ENCODE data around the gene COL4A2. TPM values are rescaled to one million over a fixed set of nuclear protein-coding genes. Genes with fewer than 3 reads are reported as not detected.

Gene COL4A2
- total RNA-seq, 1 donor from 2014 or later, result 1,414 TPM

DNA sequence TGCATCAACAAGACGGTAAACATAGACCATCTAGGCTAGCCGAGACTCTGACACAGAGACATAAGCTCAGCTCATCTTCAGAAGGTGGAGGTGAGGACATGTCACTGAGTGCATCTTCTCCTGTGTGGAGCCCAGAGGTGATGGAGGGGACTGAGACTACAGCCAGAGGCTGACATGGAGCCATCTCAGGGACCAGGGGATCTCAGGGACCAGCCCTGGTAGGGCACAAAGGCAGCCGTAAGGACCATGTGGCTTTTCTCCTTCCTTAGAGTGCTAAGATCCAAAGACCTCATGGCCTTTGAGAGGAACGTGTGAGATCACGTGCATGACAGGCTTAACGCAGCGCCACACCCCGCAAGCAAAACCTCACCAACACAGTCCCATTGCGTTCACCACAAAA, 127.5 kb downstream of the COL4A2 start:
- TF ChIP-seq EZH2 (IDR thresholded peaks at IDR 0.05; ENCODE audit: insufficient read depth, low read length), result no peak
- TF ChIP-seq CTCF (IDR thresholded peaks at IDR 0.05; ENCODE audit: insufficient read depth, low read depth, low read length), result no peak
- Histone ChIP-seq H3K79me2 (ENCODE audit: insufficient read depth, low read length) (no peaks in the 10 kb centered on the region), H3K27me3 (ENCODE audit: insufficient read depth, low read length) (no peaks in the 10 kb centered on the region), H3K27ac (ENCODE audit: low read depth, low read length) (no peak overlapping the region), H3K4me3 (ENCODE audit: insufficient read depth, low read depth, low read length) (no peak overlapping the region), H3K4me1 (ENCODE audit: insufficient read depth, low read length) (peaks cover 18% of the 10 kb centered on the region), H3K36me3 (ENCODE audit: insufficient read depth, low read length) (peaks cover 80% of the 10 kb centered on the region), H4K20me1 (ENCODE audit: insufficient read depth, low read length) (peaks cover 22% of the 10 kb centered on the region), H3K9me3 (ENCODE audit: insufficient read depth, low read depth, low read length) (no peaks in the 10 kb centered on the region), H2AFZ (ENCODE audit: low read depth, low read length) (no peak overlapping the region), H3K4me2 (ENCODE audit: low read length) (no peak overlapping the region), H3K9ac (ENCODE audit: low read length) (no peak overlapping the region)
- DNase-seq (ENCODE audit: low read depth) (no peak), FAIRE-seq (no peak)
- Mint-ChIP-seq H3K4me3 (ENCODE audit: unreplicated experiment) (no peak overlapping the region), H3K36me3 (ENCODE audit: low read depth, unreplicated experiment) (peaks cover 55% of the 10 kb centered on the region), H3K27ac (ENCODE audit: unreplicated experiment) (no peak overlapping the region), H3K9me3 (ENCODE audit: unreplicated experiment) (no peaks in the 10 kb centered on the region), H3K4me1 (ENCODE audit: low read depth, unreplicated experiment) (no peaks in the 10 kb centered on the region), H3K27me3 (ENCODE audit: low read depth, unreplicated experiment) (no peaks in the 10 kb centered on the region)

DNA sequence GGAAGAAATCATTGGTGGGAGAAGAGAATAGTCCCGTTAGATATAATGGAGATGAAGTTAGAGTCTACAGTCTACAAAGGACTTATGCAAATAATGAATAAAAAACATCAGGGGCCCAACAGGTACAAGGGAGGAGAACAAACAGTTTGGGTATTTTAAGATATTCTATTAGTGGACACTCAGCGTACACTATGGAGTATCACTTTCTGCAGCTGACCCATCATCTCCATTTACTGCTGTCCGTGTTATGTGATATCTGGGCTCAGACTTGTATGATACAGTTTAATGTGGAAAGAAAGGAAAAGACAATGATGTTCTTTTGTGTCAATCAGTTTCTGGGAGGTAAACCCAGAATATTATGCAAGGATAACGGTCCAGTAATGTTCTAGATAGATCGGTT, 128.2 kb downstream of the COL4A2 start:
- Mint-ChIP-seq H3K36me3 (ENCODE audit: low read depth, unreplicated experiment) (peaks cover 58% of the 10 kb centered on the region), H3K27ac (ENCODE audit: unreplicated experiment) (no peak overlapping the region), H3K4me3 (ENCODE audit: unreplicated experiment) (no peak overlapping the region), H3K27me3 (ENCODE audit: low read depth, unreplicated experiment) (no peaks in the 10 kb centered on the region), H3K9me3 (ENCODE audit: unreplicated experiment) (no peaks in the 10 kb centered on the region), H3K4me1 (ENCODE audit: low read depth, unreplicated experiment) (peaks cover 2% of the 10 kb centered on the region)
- DNase-seq (ENCODE audit: low read depth) (no peak), FAIRE-seq (peak; percentile 64)
- no peak overlapping the region for H3K9ac ChIP-seq (ENCODE audit: low read length)
- peaks cover 81% of the 10 kb centered on the region for H3K36me3 ChIP-seq (ENCODE audit: insufficient read depth, low read length)
- no peaks in the 10 kb centered on the region for H3K9me3 ChIP-seq (ENCODE audit: insufficient read depth, low read depth, low read length)
- no peak for TF ChIP-seq CTCF (IDR thresholded peaks at IDR 0.05; ENCODE audit: insufficient read depth, low read depth, low read length)
- no peak for TF ChIP-seq EZH2 (IDR thresholded peaks at IDR 0.05; ENCODE audit: insufficient read depth, low read length)
- peaks cover 22% of the 10 kb centered on the region for H4K20me1 ChIP-seq (ENCODE audit: insufficient read depth, low read length)
- no peak overlapping the region for H3K4me2 ChIP-seq (ENCODE audit: low read length)
- no peak overlapping the region for H2AFZ ChIP-seq (ENCODE audit: low read depth, low read length)
- no peaks in the 10 kb centered on the region for H3K27me3 ChIP-seq (ENCODE audit: insufficient read depth, low read length)
- no peaks in the 10 kb centered on the region for H3K79me2 ChIP-seq (ENCODE audit: insufficient read depth, low read length)
- peaks cover 18% of the 10 kb centered on the region for H3K4me1 ChIP-seq (ENCODE audit: insufficient read depth, low read length)
- H3K4me3 ChIP-seq (ENCODE audit: insufficient read depth, low read depth, low read length), result no peak overlapping the region
- no peak overlapping the region for H3K27ac ChIP-seq (ENCODE audit: low read depth, low read length)

- H3K36me3 Mint-ChIP-seq (ENCODE audit: low read depth, unreplicated experiment), result peaks cover 57% of the 10 kb centered on the region
- H3K4me3 Mint-ChIP-seq (ENCODE audit: unreplicated experiment), result no peak overlapping the region
- Histone ChIP-seq H3K36me3 (ENCODE audit: insufficient read depth, low read length) (peaks cover 81% of the 10 kb centered on the region), H4K20me1 (ENCODE audit: insufficient read depth, low read length) (peaks cover 18% of the 10 kb centered on the region), H3K4me2 (ENCODE audit: low read length) (no peak overlapping the region), H3K27me3 (ENCODE audit: insufficient read depth, low read length) (no peaks in the 10 kb centered on the region), H3K9ac (ENCODE audit: low read length) (no peak overlapping the region), H3K4me3 (ENCODE audit: insufficient read depth, low read depth, low read length) (no peak overlapping the region), H3K4me1 (ENCODE audit: insufficient read depth, low read length) (peaks cover 18% of the 10 kb centered on the region), H2AFZ (ENCODE audit: low read depth, low read length) (no peak overlapping the region), H3K9me3 (ENCODE audit: insufficient read depth, low read depth, low read length) (no peaks in the 10 kb centered on the region), H3K27ac (ENCODE audit: low read depth, low read length) (peak overlapping the region; percentile 9), H3K79me2 (ENCODE audit: insufficient read depth, low read length) (no peaks in the 10 kb centered on the region)
- no peaks in the 10 kb centered on the region for H3K9me3 Mint-ChIP-seq (ENCODE audit: unreplicated experiment)
- FAIRE-seq, result no peak
- peak; percentile 66 for DNase-seq (ENCODE audit: low read depth)
- H3K27me3 Mint-ChIP-seq (ENCODE audit: low read depth, unreplicated experiment), result no peaks in the 10 kb centered on the region
- peaks cover 2% of the 10 kb centered on the region for H3K4me1 Mint-ChIP-seq (ENCODE audit: low read depth, unreplicated experiment)
- H3K27ac Mint-ChIP-seq (ENCODE audit: unreplicated experiment), result no peak overlapping the region
- no peak for TF ChIP-seq CTCF (IDR thresholded peaks at IDR 0.05; ENCODE audit: insufficient read depth, low read depth, low read length)
Observed at GRCh38 chr13:110436276-110436675, 129.2 kb downstream of the COL4A2 start.

Data from astrocyte (in vitro differentiated cells and primary cell).